Measurements from ENCODE around the gene ROCK2. TPM values are rescaled to one million over a fixed set of nuclear protein-coding genes. Genes with fewer than 3 reads are reported as not detected.

The ROCK2 gene
- total and polyA plus RNA-seq, 2 of the 13 experiments (the other 11 are each of a cell fraction or from before 2014, with no cell fraction given) = 38.1 to 119 TPM

DNA sequence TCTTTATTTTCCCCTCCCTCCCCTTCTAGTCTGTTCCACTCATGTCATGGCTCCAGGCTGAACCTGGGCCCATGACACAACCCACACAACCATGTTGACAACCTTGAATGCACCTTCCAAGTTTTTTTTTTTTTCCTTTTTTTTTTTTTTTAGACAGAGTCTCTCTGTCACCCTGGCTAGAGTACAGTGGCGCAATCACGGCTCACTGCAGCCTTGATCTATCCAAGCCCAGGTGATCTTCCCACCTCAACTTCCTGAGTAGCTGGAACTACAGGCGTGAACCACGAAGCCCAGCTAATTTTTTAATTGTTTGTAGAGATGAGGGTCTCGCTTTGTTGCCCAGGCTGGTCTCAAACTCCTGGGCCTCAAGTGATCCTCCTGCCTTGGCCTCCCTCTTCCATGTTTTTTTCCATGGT is 21.9 kb upstream of the ROCK2 start (continued):
- TF ChIP-seq, protein P1, sequence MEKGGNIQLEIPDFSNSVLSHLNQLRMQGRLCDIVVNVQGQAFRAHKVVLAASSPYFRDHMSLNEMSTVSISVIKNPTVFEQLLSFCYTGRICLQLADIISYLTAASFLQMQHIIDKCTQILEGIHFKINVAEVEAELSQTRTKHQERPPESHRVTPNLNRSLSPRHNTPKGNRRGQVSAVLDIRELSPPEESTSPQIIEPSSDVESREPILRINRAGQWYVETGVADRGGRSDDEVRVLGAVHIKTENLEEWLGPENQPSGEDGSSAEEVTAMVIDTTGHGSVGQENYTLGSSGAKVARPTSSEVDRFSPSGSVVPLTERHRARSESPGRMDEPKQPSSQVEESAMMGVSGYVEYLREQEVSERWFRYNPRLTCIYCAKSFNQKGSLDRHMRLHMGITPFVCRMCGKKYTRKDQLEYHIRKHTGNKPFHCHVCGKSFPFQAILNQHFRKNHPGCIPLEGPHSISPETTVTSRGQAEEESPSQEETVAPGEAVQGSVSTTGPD (CRISPR knock-in tag; IDR thresholded peaks at IDR 0.05) = no peak; the same call in 1 of the 2 replicates
- TF ChIP-seq PTBP1 (IDR thresholded peaks at IDR 0.05; ENCODE audit: low read depth, low read length, poor library complexity, severe bottlenecking) (peak; percentile 97), RFXAP (CRISPR knock-in tag; IDR thresholded peaks at IDR 0.05; ENCODE audit: borderline replicate concordance) (peak; percentile 85; the same call in 1 of the 2 replicates), CREM (IDR thresholded peaks at IDR 0.05) (peak; percentile 84), CREM (CRISPR knock-in tag; IDR thresholded peaks at IDR 0.05) (no peak), SNAPC2 (CRISPR knock-in tag; IDR thresholded peaks at IDR 0.05) (no peak), TSC22D2 (CRISPR knock-in tag; IDR thresholded peaks at IDR 0.05; ENCODE audit: borderline replicate concordance) (peak; percentile 52; the same call in 1 of the 2 replicates), ZNF652 (CRISPR knock-in tag; IDR thresholded peaks at IDR 0.05; ENCODE audit: borderline replicate concordance, low read depth) (0 out of 2 replicates have a peak, but pooled peaks have one; percentile 8), KDM1A (CRISPR knock-in tag; IDR thresholded peaks at IDR 0.05) (no peak), HOXD1 (CRISPR knock-in tag; IDR thresholded peaks at IDR 0.05) (peak; percentile 72; the same call in 1 of the 2 replicates), FOXJ3 (CRISPR knock-in tag; IDR thresholded peaks at IDR 0.05; ENCODE audit: borderline replicate concordance) (peak; percentile 90), NCOA2 (CRISPR knock-in tag; IDR thresholded peaks at IDR 0.05) (peak; percentile 92), ZFX (CRISPR knock-in tag; IDR thresholded peaks at IDR 0.05; ENCODE audit: low read depth) (peak; percentile 41; the same call in 1 of the 2 replicates), HDAC2 (CRISPR knock-in tag; IDR thresholded peaks at IDR 0.05) (peak; percentile 82), ELF1 (CRISPR knock-in tag; IDR thresholded peaks at IDR 0.05) (peak; percentile 57; the same call in 1 of the 2 replicates), SMARCE1 (IDR thresholded peaks at IDR 0.05; ENCODE audit: borderline replicate concordance) (no peak)
- TF ChIP-seq, protein P2, sequence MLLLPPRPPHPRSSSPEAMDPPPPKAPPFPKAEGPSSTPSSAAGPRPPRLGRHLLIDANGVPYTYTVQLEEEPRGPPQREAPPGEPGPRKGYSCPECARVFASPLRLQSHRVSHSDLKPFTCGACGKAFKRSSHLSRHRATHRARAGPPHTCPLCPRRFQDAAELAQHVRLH (CRISPR knock-in tag; IDR thresholded peaks at IDR 0.05; ENCODE audit: borderline replicate concordance, low read depth) = peak; percentile 80; the same call in 1 of the 2 replicates
- TF ChIP-seq, protein P3, sequence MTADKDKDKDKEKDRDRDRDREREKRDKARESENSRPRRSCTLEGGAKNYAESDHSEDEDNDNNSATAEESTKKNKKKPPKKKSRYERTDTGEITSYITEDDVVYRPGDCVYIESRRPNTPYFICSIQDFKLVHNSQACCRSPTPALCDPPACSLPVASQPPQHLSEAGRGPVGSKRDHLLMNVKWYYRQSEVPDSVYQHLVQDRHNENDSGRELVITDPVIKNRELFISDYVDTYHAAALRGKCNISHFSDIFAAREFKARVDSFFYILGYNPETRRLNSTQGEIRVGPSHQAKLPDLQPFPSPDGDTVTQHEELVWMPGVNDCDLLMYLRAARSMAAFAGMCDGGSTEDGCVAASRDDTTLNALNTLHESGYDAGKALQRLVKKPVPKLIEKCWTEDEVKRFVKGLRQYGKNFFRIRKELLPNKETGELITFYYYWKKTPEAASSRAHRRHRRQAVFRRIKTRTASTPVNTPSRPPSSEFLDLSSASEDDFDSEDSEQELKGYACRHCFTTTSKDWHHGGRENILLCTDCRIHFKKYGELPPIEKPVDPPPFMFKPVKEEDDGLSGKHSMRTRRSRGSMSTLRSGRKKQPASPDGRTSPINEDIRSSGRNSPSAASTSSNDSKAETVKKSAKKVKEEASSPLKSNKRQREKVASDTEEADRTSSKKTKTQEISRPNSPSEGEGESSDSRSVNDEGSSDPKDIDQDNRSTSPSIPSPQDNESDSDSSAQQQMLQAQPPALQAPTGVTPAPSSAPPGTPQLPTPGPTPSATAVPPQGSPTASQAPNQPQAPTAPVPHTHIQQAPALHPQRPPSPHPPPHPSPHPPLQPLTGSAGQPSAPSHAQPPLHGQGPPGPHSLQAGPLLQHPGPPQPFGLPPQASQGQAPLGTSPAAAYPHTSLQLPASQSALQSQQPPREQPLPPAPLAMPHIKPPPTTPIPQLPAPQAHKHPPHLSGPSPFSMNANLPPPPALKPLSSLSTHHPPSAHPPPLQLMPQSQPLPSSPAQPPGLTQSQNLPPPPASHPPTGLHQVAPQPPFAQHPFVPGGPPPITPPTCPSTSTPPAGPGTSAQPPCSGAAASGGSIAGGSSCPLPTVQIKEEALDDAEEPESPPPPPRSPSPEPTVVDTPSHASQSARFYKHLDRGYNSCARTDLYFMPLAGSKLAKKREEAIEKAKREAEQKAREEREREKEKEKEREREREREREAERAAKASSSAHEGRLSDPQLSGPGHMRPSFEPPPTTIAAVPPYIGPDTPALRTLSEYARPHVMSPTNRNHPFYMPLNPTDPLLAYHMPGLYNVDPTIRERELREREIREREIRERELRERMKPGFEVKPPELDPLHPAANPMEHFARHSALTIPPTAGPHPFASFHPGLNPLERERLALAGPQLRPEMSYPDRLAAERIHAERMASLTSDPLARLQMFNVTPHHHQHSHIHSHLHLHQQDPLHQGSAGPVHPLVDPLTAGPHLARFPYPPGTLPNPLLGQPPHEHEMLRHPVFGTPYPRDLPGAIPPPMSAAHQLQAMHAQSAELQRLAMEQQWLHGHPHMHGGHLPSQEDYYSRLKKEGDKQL (CRISPR knock-in tag; IDR thresholded peaks at IDR 0.05; ENCODE audit: low read depth) = peak; percentile 61; the same call in 1 of the 2 replicates
- TF ChIP-seq, protein P4, sequence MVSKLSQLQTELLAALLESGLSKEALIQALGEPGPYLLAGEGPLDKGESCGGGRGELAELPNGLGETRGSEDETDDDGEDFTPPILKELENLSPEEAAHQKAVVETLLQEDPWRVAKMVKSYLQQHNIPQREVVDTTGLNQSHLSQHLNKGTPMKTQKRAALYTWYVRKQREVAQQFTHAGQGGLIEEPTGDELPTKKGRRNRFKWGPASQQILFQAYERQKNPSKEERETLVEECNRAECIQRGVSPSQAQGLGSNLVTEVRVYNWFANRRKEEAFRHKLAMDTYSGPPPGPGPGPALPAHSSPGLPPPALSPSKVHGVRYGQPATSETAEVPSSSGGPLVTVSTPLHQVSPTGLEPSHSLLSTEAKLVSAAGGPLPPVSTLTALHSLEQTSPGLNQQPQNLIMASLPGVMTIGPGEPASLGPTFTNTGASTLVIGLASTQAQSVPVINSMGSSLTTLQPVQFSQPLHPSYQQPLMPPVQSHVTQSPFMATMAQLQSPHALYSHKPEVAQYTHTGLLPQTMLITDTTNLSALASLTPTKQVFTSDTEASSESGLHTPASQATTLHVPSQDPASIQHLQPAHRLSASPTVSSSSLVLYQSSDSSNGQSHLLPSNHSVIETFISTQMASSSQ (IDR thresholded peaks at IDR 0.05; ENCODE audit: low read depth) = no peak; the same call in 1 of the 2 replicates
- TF ChIP-seq, protein P4 (CRISPR knock-in tag; IDR thresholded peaks at IDR 0.05; ENCODE audit: borderline replicate concordance) = peak; percentile 58; the same call in 1 of the 2 replicates

All from HepG2 (cell line).